Measurements from ENCODE around the gene SRMS. TPM values are rescaled to one million over a fixed set of nuclear protein-coding genes. Genes with fewer than 3 reads are reported as not detected.
"Not testable (repeated sequence)": the region's sequence is repeated elsewhere in the genome, so short reads cannot be mapped to it uniquely, and the experiment has no call there.

The SRMS gene
- total RNA-seq, 1 experiment from 2014 or later: not detected

DNA sequence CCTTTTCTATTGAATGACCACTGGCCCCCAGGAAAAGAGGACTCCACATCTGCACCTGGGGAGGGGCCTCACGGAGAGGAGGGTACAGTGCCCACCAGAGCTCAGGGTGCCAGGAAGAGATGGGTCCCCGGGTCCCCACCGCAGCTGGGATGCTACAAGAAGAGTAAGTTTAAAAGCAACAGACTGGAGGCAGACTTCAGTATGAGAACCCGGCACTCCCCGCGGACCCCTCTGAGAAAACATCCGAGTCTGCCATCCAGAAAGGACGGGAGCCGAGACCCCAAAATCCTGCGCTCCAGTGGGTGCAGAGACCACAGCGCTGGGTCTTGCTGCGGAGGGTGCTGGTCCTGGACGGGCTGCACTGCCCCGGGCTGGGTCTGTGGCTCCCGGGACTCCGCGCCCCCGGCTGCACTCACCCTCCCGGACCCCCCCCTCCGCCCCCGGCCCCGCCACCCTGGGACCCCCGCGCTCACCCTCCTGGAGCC, 26.1 kb upstream of the SRMS start:
- H3K27ac ChIP-seq: peak overlapping the region; percentile 60; the same call in 1 of the 2 replicates
- H3K4me1 ChIP-seq (replicated peaks): peaks cover 15% of the 10 kb centered on the region
- peaks cover 10% of the 10 kb centered on the region for H3K36me3 ChIP-seq
- H3K9me3 ChIP-seq (replicated peaks): no peaks in the 10 kb centered on the region
- H3K27me3 ChIP-seq (replicated peaks): no peaks in the 10 kb centered on the region
- H3K4me3 ChIP-seq: peak overlapping the region; percentile 60
- DNase-seq (ENCODE audit: low read depth in 1 of 2, low spot score in 2 of 2): peak in 1 of 2 experiments; percentile 39

DNA sequence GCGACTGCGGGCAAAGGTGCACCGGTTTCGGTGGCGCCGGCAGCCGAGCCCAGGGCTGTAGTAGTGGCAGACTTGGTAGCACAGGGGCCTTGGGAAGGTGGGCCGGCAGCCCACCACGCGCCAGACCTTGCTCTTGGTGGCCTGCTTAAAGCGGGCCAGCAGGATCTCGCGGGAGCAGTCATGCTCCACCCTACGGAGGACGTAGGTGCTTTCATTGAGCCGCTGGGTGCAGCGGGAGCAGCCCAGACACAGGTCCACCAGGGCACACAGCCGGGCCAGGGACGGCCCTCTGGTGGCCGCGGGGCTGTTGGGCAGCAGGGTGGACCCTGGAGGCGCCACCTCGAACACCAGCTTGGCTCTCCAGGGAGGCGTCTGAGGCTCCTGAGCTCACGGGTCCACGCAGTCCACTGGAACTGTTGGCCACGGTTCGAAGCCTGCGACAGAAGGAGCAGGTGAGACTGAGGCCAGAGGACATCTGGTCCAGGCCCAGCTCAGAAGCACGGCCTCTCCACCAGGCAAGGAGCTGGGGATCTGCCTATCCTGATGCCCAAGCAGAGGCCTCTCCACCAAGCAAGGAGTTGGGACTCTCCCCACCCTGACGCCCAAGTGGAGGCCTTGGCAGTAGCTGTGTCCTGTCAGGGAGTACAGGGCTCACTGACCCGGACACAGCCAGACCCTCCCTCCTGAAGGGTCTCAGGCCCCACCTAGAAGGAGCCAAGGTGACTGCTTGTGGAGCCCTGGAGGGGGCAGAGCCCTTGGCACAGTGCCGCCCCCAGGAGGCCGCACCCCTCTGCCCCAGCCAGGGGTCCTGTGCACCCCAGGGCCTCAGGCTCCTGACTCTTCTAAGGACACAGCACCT, 25.5 kb upstream of the SRMS start:
- no peaks in the 10 kb centered on the region for H3K27me3 ChIP-seq (replicated peaks)
- H3K4me1 ChIP-seq (replicated peaks): peaks cover 15% of the 10 kb centered on the region
- peak overlapping the region; percentile 60 for H3K4me3 ChIP-seq
- no peak overlapping the region for H3K27ac ChIP-seq
- no peaks in the 10 kb centered on the region for H3K9me3 ChIP-seq (replicated peaks)
- DNase-seq (ENCODE audit: low read depth in 1 of 2, low spot score in 2 of 2): no peak
- peaks cover 15% of the 10 kb centered on the region for H3K36me3 ChIP-seq

DNA sequence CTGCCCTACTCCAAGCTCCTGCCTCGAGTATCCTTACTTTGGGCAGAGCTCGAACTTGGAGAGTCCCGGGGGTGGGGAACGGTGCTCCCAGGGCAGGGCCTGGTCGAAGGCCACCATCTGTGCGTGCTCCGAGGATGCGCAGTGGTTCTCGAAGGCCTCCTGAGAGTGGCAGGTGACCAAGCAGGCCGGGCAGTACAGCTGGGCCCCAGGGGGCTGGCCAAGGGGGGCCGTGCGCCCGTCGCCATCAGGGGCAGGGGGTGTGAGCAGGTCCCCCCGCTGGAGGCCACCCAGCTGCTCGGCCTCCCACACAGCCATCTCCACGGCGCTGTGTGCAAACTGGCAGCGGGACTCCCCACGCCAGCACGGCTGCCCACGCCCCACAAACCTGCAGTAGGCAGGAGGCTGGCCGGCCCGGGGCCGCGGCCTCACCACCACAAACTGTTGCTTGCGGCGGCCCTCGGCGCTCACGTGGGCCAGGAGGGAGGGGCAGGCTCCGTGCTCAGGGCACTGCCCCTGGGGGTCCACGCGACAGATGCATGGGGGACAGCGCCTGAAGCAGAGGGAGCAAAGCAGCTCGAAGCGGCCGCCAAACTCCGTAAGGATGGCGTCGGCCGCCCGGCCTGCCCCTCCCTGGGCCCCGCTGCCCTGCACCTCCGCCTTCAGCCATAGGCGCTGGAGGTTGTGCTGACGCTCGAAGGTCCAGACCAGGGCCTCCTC, 24.7 kb upstream of the SRMS start:
- no peaks in the 10 kb centered on the region for H3K27me3 ChIP-seq (replicated peaks)
- no peaks in the 10 kb centered on the region for H3K9me3 ChIP-seq (replicated peaks)
- no peak for DNase-seq (ENCODE audit: low read depth in 1 of 2, low spot score in 2 of 2)
- no peak overlapping the region for H3K27ac ChIP-seq
- peaks cover 19% of the 10 kb centered on the region for H3K36me3 ChIP-seq
- H3K4me3 ChIP-seq: no peak overlapping the region
- peaks cover 15% of the 10 kb centered on the region for H3K4me1 ChIP-seq (replicated peaks)

DNA sequence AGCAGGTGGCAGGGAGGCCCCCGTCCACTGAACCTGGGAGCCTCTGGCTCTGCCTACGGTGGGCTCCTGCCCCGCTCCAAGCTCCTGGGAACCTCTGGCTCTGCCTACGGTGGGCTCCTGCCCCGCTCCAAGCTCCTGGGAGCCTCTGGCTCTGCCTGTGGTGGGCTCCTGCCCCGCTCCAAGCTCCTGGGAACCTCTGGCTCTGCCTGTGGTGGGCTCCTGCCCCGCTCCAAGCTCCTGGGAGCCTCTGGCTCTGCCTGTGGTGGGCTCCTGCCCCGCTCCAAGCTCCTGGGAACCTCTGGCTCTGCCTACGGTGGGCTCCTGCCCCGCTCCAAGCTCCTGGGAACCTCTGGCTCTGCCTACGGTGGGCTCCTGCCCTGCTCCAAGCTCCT, 23.5 kb upstream of the SRMS start:
- H3K4me3 ChIP-seq; H3K27me3 ChIP-seq (replicated peaks); DNase-seq (ENCODE audit: low read depth in 1 of 2, low spot score in 2 of 2); H3K27ac ChIP-seq; H3K9me3 ChIP-seq (replicated peaks): not testable (repeated sequence)
- Histone ChIP-seq H3K36me3 (peaks cover 24% of the 10 kb centered on the region), H3K4me1 (replicated peaks) (peaks cover 15% of the 10 kb centered on the region)

DNA sequence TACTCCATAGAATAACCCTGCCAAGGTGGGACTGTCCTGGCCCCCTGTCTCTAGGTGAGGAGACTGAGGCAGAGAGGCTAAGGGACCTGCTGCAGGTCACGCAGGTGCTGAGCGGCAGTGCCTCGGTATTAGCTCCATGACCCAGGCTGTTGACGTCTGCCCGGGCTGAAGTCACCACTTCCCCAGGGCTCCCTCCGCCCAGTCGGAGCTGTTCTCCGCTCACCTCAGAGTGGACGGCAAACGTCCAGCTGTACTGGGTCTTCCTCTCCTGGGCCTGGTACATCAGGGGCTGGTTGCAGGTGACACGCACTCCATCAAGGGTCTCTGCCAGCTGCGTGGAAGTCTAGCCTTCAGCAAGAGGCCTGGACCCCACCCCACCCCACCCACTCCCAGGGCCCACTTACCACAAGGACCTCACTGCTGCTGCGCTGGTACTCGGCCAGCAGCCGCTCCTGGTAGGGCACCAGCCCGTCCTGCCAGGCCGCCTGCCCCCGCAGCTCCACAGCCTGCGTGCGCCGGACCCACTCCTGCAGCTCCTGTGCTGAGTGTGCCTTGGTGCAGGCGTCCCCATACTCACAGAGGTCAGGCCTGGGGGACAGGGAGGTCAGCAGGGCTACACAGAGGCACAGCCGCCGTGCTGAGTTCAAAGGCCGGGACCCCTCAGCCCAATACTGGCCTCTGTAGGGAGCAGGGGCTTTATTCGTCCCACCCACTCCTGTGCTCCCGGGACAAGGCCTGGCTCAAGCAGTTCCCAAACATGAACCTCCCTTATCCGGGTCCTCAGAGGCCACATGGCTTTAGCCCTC, 22.9 kb upstream of the SRMS start:
- Histone ChIP-seq H3K9me3 (replicated peaks) (no peaks in the 10 kb centered on the region), H3K27me3 (replicated peaks) (no peaks in the 10 kb centered on the region), H3K4me1 (replicated peaks) (peaks cover 15% of the 10 kb centered on the region), H3K27ac (no peak overlapping the region), H3K36me3 (peaks cover 28% of the 10 kb centered on the region), H3K4me3 (no peak overlapping the region)
- DNase-seq (ENCODE audit: low read depth in 1 of 2, low spot score in 2 of 2): no peak

DNA sequence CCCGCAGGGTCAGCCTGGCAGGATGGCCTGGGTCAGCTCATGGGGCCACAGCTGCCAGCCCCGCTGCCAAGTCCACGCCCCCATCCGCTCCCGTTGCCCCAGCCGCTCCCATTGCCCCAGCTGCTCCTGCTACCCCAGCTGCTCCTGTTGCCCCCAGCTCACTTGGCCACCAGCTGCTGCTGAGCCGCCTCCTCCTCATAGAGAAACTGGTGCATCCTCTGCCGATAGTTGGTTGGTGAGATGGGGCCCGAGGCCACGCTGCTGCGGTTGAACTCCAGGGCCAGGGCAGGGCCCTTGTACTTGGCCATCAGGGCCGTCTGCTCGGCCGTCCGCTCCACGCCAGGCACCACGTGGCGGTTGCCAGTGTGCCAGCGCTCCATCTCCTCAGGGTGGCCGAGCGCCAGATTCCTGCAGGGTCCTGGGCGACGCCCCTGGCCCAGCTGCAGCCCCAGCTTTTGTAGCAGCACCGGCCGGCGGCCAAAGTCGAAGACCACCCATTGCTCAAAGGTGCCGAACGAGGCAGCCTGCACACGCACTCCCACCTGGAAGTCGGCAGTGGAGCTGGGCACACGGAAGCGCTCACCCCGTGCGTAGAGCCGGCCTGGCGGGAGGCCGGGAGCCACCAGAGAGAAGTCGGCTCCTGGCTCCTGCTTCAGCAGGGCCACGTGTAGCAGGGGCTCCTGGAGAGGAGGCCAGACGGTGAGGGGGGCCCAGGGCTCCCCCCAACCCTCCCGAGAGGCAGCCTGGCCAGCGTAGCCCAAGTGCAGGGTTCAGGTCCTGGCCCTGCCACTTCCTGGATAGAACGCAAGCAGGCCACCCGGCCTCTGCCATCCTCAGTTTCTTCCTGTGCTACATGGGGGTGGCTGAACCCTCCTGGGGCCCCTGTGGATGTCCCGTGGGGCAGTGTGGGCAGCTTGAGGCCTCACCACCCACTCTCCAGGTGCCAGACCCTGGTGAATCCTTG, 21.7 kb upstream of the SRMS start:
- Histone ChIP-seq H3K27ac (no peak overlapping the region), H3K36me3 (peaks cover 37% of the 10 kb centered on the region), H3K4me3 (no peak overlapping the region), H3K4me1 (replicated peaks) (peaks cover 10% of the 10 kb centered on the region), H3K27me3 (replicated peaks) (no peaks in the 10 kb centered on the region), H3K9me3 (replicated peaks) (no peaks in the 10 kb centered on the region)
- DNase-seq (ENCODE audit: low read depth in 1 of 2, low spot score in 2 of 2): no peak

DNA sequence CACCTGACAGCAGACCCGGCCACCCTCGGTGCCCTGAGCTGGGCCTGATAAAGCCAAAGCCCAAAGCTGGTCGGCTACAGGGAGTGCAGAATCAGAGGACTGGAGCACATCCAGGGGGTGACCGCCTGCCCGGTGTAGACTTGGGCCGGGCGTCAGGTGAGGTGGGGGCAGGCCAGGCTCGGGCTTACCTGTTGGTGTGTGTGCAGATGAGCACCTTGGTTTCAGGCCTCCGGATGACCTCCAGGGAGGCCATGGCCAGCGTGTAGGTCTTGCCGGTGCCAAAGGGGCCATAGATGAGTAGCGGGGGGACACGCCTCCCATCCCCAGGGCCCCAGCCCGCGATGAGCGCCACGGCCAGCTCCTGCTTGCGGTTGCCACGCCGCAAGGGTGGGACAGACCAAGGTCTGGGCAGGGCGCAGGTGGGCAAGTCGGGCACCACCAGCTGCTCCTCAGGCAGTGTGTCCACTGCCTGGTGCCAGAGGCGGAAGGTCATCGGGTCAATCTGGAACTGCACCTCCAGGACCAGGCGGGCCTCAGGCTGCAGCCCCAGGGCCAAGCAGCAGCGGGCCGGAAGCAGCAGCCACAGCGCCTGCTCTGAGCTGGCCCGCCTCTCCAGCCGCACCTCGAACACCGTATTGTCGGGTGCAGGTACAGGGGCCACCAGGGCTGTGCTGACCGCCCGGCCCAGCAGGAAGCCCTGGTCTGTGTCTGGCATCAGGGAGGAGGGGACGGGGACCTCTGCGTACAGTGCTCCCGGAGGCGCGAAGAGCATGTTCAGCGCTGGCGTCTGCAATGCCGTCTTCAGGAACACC, 20.8 kb upstream of the SRMS start:
- H3K4me3 ChIP-seq: no peak overlapping the region
- DNase-seq (ENCODE audit: low read depth in 1 of 2, low spot score in 2 of 2): no peak
- H3K27me3 ChIP-seq (replicated peaks): no peaks in the 10 kb centered on the region
- H3K9me3 ChIP-seq (replicated peaks): no peaks in the 10 kb centered on the region
- H3K4me1 ChIP-seq (replicated peaks): peaks cover 6% of the 10 kb centered on the region
- peaks cover 46% of the 10 kb centered on the region for H3K36me3 ChIP-seq
- H3K27ac ChIP-seq: no peak overlapping the region

DNA sequence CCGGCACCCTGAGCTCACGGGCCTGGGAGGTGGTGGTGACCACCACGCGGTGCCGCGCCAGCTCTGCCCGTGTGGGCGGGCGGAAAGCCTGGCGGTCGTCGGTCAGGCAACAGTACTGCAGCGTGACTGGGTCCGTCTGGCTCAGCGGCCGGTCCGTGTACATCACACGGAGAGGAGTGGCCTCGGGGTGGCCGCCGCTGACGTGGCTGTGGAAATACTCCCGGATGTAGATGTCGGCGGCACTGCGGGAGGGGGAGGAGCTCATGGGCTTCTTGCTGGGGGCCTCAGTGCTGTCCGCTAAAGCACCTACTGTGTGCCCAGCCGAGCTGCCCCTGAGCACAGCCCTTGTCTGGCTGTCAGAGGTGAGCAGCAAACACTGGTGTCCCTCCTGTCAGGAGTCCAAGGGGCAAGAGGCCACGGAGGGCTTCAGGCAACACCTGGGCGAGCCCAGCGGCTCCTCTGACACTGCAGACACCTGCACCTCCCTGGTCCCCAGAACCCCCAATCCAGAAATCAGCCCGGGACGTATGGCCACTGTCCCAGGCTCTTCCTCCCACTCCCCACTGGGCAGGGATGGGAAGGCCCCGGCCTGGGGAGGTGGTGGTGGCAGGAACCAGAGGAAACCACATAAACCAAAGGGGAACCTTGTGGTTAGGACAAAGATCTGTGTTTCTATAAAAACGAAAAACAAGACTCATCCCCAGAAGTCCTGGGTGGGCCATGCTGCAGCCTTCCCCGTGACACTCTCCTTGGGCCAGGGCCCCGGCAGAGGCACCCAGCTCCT, 20.0 kb upstream of the SRMS start:
- Histone ChIP-seq H3K27me3 (replicated peaks) (no peaks in the 10 kb centered on the region), H3K36me3 (peaks cover 46% of the 10 kb centered on the region), H3K4me1 (replicated peaks) (no peaks in the 10 kb centered on the region), H3K4me3 (no peak overlapping the region), H3K9me3 (replicated peaks) (no peaks in the 10 kb centered on the region), H3K27ac (no peak overlapping the region)
- DNase-seq (ENCODE audit: low read depth in 1 of 2, low spot score in 2 of 2): no peak

DNA sequence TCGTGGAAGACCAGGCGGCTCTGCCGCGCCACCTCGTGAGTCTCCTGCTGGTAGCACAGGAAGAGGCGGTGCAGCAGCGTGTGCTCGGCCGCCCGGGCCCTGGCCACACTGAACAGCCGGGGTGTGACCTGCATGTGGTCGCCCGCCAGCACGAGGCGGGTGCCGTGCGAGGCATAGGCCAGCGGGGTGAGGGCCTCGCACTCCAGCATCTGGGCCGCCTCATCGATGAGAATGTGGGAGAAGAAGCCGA, 19.5 kb upstream of the SRMS start:
- Histone ChIP-seq H3K4me3 (no peak overlapping the region), H3K27me3 (replicated peaks) (no peaks in the 10 kb centered on the region), H3K36me3 (peaks cover 44% of the 10 kb centered on the region), H3K27ac (no peak overlapping the region), H3K9me3 (replicated peaks) (no peaks in the 10 kb centered on the region), H3K4me1 (replicated peaks) (no peaks in the 10 kb centered on the region)
- DNase-seq (ENCODE audit: low read depth in 1 of 2, low spot score in 2 of 2): no peak

DNA sequence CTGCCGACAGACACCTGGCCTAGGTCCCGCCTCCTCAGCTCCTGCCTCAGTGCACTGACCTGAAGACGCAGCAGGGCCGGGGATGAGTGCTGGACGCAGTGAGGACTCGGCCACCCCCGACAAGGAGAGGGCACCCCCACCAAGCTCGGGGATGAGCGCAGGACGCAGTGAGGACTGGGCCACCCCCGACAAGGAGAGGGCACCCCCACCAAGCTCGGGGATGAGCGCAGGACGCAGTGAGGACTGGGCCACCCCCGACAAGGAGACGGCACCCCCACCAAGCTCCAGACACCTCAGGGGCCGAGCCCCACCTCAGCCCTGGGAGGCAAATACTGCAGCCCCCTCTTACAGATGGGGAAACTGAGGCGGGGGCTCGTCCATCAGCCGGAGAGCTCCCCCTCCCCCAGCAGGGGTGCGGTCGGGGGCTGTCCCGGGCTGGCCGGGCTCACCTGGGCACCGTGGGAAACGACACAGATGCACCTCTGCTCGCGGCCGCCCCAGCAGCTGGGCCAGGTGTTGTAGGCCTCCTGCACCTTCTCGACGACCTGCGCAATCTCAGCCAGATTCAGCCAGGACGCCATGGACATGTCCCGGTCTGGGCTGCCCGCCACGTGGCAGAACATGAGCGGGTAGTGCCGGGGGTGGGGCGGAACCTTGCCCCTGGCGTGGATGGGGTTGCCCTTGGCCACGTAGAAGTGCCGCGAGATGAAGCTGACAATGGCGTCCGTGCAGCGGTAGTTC, 19.0 kb upstream of the SRMS start:
- Histone ChIP-seq H3K9me3 (replicated peaks) (no peaks in the 10 kb centered on the region), H3K4me1 (replicated peaks) (no peaks in the 10 kb centered on the region), H3K27ac (no peak overlapping the region), H3K36me3 (peaks cover 44% of the 10 kb centered on the region), H3K27me3 (replicated peaks) (no peaks in the 10 kb centered on the region), H3K4me3 (no peak overlapping the region)
- no peak for DNase-seq (ENCODE audit: low read depth in 1 of 2, low spot score in 2 of 2)

DNA sequence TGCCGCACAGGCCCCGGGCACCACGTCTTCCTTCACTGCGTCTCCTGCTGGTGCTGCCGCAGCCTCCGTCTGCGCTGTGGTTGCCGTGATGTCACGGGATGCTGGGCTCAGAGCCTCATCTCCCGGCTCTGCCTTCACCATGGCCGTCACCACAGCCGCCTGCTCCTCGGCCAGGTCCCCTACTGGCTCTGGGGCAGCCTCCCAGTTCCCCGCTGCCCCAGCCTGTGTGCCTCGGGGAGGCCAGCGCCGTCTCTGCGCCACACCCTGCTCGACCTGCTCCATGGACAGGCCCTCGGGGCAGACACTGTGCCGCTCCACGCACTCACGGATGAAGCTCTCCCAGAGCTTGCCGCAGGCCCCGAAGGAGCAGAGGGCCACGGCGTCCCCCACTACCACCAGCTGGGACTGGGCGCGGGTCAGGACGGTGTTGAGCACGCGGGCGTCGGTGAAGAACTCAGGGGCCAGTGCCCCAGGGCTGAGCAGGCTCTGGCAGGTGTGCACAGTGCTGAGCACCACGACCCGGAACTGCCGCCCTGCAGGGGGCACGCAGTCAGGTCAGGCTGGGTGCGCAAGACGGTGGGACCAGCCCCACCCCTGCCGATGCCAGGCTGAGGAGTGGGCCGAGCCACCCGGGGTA, 18.3 kb upstream of the SRMS start:
- peaks cover 50% of the 10 kb centered on the region for H3K36me3 ChIP-seq
- DNase-seq (ENCODE audit: low read depth in 1 of 2, low spot score in 2 of 2): no peak
- H3K27me3 ChIP-seq (replicated peaks): no peaks in the 10 kb centered on the region
- H3K4me1 ChIP-seq (replicated peaks): no peaks in the 10 kb centered on the region
- H3K4me3 ChIP-seq: no peak overlapping the region
- no peak overlapping the region for H3K27ac ChIP-seq
- no peaks in the 10 kb centered on the region for H3K9me3 ChIP-seq (replicated peaks)
